ENCODE data around the gene PLEKHM1. TPM values are rescaled to one million over a fixed set of nuclear protein-coding genes. Genes with fewer than 3 reads are reported as not detected.
"Not testable (repeated sequence)": the region's sequence is repeated elsewhere in the genome, so short reads cannot be mapped to it uniquely, and the experiment has no call there.

The PLEKHM1 gene
- total RNA-seq: 100 to 1,000 TPM in 2 of 4 donors, 10 to 100 TPM in 2; 60.4 to 124 (median 94.1) TPM

- DNase-seq (ENCODE audit: low spot score in 2 of 2): peak; percentile 91 to 93
- H3K27ac ChIP-seq: peak within 1 kb of the TSS; percentile 90
- H3K4me3 ChIP-seq: peak within 1 kb of the TSS; percentile 60
- TF ChIP-seq POLR2A (IDR thresholded peaks at IDR 0.05) (peak in 1 of 2 donors; percentile 90), POLR2AphosphoS5 (IDR thresholded peaks at IDR 0.05) (peak in 1 of 3 donors; percentile 38)
- H3K36me3 ChIP-seq, H3K9me3 ChIP-seq, H3K27me3 ChIP-seq: not testable (repeated sequence)
- peaks cover 35% of the 10 kb centered on the region for H3K4me1 ChIP-seq
- 2% methylated on average over 11 of the region's 59 CpGs for WGBS
Observed at GRCh38 chr17:45490615-45491433, at the start of gene PLEKHM1. PLEKHM1 (minus strand) TSS chr17:45490721; CDS start chr17:45482484, 8,237 bp downstream.

DNA sequence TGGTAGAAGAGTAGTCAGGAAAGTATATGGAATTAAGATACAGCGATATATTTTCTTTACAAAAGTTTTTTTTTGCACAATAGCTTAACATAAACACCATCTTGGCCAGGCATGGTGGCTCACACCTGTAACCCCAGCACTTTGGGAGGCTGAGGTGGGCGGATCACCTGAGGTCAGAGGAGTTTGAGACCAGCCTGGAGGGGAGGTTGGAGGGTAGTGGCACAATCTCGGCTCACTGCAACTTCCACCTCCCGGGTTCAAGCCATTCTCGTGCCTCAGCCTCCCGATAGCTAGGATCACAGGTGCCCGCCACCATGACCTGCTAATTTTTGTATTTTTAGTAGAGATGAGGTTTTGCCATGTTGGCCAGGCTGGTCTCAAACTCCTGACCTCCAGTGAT is 47.6 kb upstream of the PLEKHM1 start:
- H3K36me3 ChIP-seq; H3K27me3 ChIP-seq; DNase-seq (ENCODE audit: low spot score in 2 of 2); H3K4me3 ChIP-seq; H3K4me1 ChIP-seq; H3K9me3 ChIP-seq; H3K27ac ChIP-seq: not testable (repeated sequence)
- WGBS: 90% methylated on average over 6 of the region's 7 CpGs

- not testable (repeated sequence) for DNase-seq (ENCODE audit: low spot score in 2 of 2); H3K4me3 ChIP-seq; H3K36me3 ChIP-seq; H3K27me3 ChIP-seq; H3K4me1 ChIP-seq; H3K9me3 ChIP-seq; H3K27ac ChIP-seq
- 68% methylated on average over 3 of the region's 3 CpGs for WGBS
Observed at GRCh38 chr17:45506072-45506471, 15.6 kb upstream of the PLEKHM1 start.

- not testable (repeated sequence) for H3K4me3 ChIP-seq; H3K27ac ChIP-seq; H3K9me3 ChIP-seq; H3K4me1 ChIP-seq; DNase-seq (ENCODE audit: low spot score in 2 of 2); H3K36me3 ChIP-seq; H3K27me3 ChIP-seq
- 40% methylated on average over 3 of the region's 3 CpGs for WGBS
Observed at GRCh38 chr17:45505183-45505582, 14.7 kb upstream of the PLEKHM1 start.

GRCh38 chr17:45501092-45501707 is 10.7 kb upstream of the PLEKHM1 start:
- H3K4me1 ChIP-seq, H3K27me3 ChIP-seq, H3K9me3 ChIP-seq, H3K4me3 ChIP-seq, H3K27ac ChIP-seq, H3K36me3 ChIP-seq: not testable (repeated sequence)
- DNase-seq (ENCODE audit: low spot score in 2 of 2): peak in 1 of 2 donors; percentile 24
- WGBS: 20% methylated on average over 1 of the region's 33 CpGs
- TF ChIP-seq, protein P1, sequence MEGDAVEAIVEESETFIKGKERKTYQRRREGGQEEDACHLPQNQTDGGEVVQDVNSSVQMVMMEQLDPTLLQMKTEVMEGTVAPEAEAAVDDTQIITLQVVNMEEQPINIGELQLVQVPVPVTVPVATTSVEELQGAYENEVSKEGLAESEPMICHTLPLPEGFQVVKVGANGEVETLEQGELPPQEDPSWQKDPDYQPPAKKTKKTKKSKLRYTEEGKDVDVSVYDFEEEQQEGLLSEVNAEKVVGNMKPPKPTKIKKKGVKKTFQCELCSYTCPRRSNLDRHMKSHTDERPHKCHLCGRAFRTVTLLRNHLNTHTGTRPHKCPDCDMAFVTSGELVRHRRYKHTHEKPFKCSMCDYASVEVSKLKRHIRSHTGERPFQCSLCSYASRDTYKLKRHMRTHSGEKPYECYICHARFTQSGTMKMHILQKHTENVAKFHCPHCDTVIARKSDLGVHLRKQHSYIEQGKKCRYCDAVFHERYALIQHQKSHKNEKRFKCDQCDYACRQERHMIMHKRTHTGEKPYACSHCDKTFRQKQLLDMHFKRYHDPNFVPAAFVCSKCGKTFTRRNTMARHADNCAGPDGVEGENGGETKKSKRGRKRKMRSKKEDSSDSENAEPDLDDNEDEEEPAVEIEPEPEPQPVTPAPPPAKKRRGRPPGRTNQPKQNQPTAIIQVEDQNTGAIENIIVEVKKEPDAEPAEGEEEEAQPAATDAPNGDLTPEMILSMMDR (IDR thresholded peaks at IDR 0.05): peak in 1 of 2 donors; percentile 24

GRCh38 chr17:45500478-45500877 is 10.0 kb upstream of the PLEKHM1 start:
- DNase-seq (ENCODE audit: low spot score in 2 of 2); H3K27ac ChIP-seq; H3K36me3 ChIP-seq; H3K9me3 ChIP-seq; H3K27me3 ChIP-seq; H3K4me3 ChIP-seq; H3K4me1 ChIP-seq: not testable (repeated sequence)
- WGBS: no CpG with 5 or more reads among the region's 2 CpGs

DNA sequence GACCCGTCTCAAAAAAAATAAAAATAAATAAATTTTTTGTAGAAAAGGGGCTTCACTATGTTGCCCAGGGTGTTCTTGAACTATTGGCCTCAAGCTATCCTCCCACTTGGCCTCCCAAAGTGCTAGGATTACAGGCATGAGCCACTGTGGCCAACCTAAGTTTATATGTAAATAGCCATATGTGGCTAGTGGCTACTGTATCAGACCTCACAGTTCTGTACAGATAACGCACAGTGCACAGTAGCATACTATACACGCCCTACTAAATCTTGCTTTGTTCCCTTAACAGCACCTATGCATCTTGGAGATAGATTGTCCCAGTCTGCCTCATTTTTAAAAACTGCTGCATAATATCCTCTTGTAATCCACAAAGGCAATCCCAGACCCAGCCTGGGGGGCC is 8.7 kb upstream of the PLEKHM1 start:
- DNase-seq (ENCODE audit: low spot score in 2 of 2); H3K27me3 ChIP-seq; H3K4me3 ChIP-seq; H3K27ac ChIP-seq; H3K36me3 ChIP-seq; H3K4me1 ChIP-seq; H3K9me3 ChIP-seq: not testable (repeated sequence)
- 95% methylated on average over 3 of the region's 3 CpGs for WGBS

GRCh38 chr17:45498377-45498776 is 7.9 kb upstream of the PLEKHM1 start:
- H3K4me3 ChIP-seq; DNase-seq (ENCODE audit: low spot score in 2 of 2); H3K27me3 ChIP-seq; H3K9me3 ChIP-seq; H3K27ac ChIP-seq; H3K4me1 ChIP-seq; H3K36me3 ChIP-seq: not testable (repeated sequence)
- WGBS: 83% methylated on average over 2 of the region's 6 CpGs

DNA sequence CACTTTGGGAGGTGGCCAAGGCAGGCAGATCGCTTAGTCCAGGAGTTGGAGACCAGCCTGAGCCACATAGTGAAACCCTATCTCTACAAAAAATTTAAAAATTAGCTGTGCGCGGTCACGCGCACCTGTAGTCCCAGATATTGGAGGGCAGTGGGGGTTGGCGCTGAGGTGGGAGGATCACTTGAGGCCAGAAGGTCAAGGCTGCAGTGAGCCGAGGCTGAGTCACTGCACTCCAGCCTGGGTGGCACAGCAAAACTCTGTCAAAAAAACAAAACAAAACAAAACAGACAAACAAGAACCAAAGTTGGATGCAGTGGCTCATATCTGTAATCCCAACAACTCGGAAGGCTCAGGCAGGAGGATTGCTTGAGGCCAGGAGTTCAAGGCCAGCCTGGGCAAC is 6.9 kb upstream of the PLEKHM1 start:
- not testable (repeated sequence) for H3K9me3 ChIP-seq; H3K4me1 ChIP-seq; DNase-seq (ENCODE audit: low spot score in 2 of 2); H3K4me3 ChIP-seq; H3K27ac ChIP-seq; H3K36me3 ChIP-seq; H3K27me3 ChIP-seq
- WGBS: 94% methylated on average over 8 of the region's 8 CpGs

- not testable (repeated sequence) for DNase-seq (ENCODE audit: low spot score in 2 of 2); H3K9me3 ChIP-seq; H3K4me1 ChIP-seq; H3K36me3 ChIP-seq; H3K27ac ChIP-seq; H3K4me3 ChIP-seq; H3K27me3 ChIP-seq
- 97% methylated on average over 3 of the region's 3 CpGs for WGBS
Observed at GRCh38 chr17:45496507-45496906, 6.0 kb upstream of the PLEKHM1 start.

DNA sequence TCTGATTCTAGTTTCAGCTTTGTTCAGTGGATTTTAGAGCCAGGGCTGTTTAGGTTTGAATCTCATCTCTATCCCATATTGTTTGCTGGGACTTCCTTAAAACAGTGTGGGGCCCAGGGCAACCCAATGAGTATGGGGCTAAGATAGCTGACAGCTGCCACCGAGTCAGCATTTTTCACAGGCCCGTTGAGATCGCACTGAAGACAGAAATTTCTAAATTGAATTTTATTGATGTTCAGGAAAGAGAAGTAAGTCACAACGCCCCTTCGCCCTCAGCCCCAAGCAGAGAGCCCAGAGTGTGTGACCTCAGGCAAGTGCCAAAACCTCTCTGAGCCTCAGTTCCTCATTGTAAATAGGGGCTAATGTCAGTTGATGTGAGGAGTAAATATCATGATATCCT is 4.0 kb upstream of the PLEKHM1 start:
- H3K36me3 ChIP-seq; DNase-seq (ENCODE audit: low spot score in 2 of 2); H3K4me3 ChIP-seq; H3K4me1 ChIP-seq; H3K27ac ChIP-seq; H3K27me3 ChIP-seq; H3K9me3 ChIP-seq: not testable (repeated sequence)
- 73% methylated on average over 5 of the region's 5 CpGs for WGBS

DNA sequence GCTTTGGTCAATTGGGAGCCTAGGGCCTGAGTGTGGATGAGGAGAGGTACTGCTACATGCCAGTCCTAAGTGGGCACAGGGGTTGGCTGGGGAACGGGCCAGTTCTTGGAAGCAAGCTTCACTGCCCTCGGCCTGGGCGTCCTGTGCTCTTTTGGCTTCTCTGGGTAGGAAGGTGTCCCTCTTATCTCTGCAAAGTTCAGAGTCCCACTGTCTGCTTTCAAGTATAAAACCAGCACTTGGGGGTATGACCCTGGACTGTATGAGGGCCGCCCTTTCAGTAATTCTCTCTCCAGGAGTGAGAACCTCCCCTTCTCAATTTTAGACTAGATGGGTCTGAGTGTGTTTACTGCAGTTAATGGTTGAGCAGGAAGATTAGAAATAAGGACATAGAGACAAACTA is 1.6 kb upstream of the PLEKHM1 start:
- peak in 1 of 2 donors; percentile 29 for DNase-seq (ENCODE audit: low spot score in 2 of 2)
- WGBS: 77% methylated on average over 4 of the region's 4 CpGs
- H3K4me1 ChIP-seq: peaks cover 33% of the 10 kb centered on the region
- not testable (repeated sequence) for H3K27me3 ChIP-seq, H3K9me3 ChIP-seq, H3K27ac ChIP-seq, H3K36me3 ChIP-seq, H3K4me3 ChIP-seq

- not testable (repeated sequence) for H3K27me3 ChIP-seq, H3K9me3 ChIP-seq, H3K36me3 ChIP-seq
- Histone ChIP-seq H3K4me3 (peak overlapping the region; percentile 60), H3K4me1 (peaks cover 35% of the 10 kb centered on the region), H3K27ac (peak overlapping the region; percentile 90)
- DNase-seq (ENCODE audit: low spot score in 2 of 2): peak in 1 of 2 donors; percentile 70
- under 1% methylated on average over 26 of the region's 30 CpGs for WGBS
Observed at GRCh38 chr17:45490198-45490597, 323 bp downstream of the PLEKHM1 start.

Measured in suprapubic skin (tissue), 4 donors.